GM21786 (cell line): Measurements from ENCODE around the gene OSBPL3.

ENCODE experiments used
- ATAC-seq: cut with Tn5 transposase; IDR thresholded peaks from one replicate; pipeline ENCODE4 v1.9.1; 2021; ENCODE audit not compliant: unreplicated experiment

The OSBPL3 gene

GRCh38 chr7:24833549-24833948 is 146.4 kb downstream of the OSBPL3 start:
- ATAC-seq: no peak

GRCh38 chr7:24831240-24831639 is 148.7 kb downstream of the OSBPL3 start:
- ATAC-seq: no peak

- no peak for ATAC-seq
Observed at GRCh38 chr7:24830440-24831050, 149.4 kb downstream of the OSBPL3 start.

DNA sequence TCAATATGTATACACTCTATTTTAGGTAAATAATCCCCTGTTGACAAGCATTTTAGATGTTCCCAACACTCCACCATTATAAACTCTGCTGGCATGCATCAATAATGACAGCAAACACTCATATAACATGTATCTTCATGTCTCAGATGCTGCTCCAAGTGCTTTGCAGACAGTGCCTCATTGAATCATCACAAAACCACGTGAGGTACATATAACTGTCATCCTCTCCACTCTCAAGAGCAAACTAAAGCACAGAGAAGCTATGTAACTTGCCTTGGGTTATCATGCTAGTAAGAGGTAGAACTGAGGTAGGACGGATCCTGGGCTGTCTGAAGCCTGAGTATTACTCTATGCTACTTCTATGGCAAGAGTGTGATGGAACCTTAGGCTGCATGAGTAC is 150.2 kb downstream of the OSBPL3 start:
- ATAC-seq: no peak

- no peak for ATAC-seq
Observed at GRCh38 chr7:24828891-24829661, 150.9 kb downstream of the OSBPL3 start.

- ATAC-seq: no peak
Observed at GRCh38 chr7:24827589-24827988, 152.4 kb downstream of the OSBPL3 start.

DNA sequence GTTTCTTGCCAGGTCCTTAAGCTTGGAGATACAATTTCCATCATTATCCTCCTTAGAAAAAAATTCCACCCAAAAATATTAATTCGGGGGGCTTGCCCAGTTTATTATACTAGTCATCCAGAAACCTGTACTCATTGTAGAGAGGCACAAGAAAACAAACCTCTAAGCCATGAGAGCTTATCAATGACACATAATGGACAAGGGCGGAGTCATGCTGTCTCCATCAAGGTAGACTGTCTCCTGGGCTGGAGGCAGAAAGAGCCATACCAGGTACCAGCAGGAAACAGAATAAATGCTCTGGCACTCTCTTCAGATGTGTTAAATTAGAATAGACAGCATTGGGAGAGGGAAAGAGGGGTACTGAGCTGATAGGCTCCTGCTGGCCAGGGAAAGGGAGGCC is 153.0 kb downstream of the OSBPL3 start:
- ATAC-seq: no peak

DNA sequence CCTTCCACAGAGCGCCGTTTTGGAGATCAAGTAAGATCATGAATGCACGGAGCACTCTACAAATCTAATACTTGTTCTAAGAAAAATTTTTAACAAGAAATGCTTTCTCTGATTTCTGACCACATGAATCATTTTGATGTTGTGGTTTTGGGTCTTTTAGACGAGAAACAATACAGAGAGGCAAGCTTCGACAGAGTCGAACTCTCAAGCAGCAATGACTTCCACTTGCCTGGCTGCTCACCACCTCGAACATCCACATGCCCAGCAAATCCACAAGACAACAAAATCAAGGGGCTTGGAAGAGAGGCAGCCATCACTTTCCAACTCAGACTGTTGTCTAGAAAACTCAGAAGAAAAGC is 153.3 kb downstream of the OSBPL3 start:
- no peak for ATAC-seq

GRCh38 chr7:24825931-24826661 is 153.9 kb downstream of the OSBPL3 start:
- no peak for ATAC-seq

- ATAC-seq: no peak
Observed at GRCh38 chr7:24825381-24825794, 154.6 kb downstream of the OSBPL3 start.

DNA sequence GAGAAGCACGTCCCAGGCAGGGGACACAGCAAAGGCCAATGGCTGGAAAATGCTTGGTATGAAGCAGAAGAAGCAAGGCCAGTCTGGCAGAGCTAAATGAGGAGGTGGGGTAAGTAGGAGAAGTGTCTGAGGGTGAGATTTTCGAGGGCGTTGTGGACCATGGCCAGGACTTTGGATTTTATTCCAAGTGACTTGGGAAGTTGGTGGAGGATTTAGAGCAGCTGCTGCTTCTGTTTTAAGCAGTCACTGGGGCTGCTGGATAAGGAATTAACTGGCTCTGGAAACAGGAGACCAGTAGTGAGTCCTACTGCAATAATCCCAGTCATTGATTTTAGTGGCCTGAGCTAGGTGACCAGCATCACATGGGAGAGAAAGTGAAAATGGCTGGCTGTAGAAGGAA is 155.1 kb downstream of the OSBPL3 start:
- ATAC-seq: no peak

- no peak for ATAC-seq
Observed at GRCh38 chr7:24824400-24824799, 155.6 kb downstream of the OSBPL3 start.

DNA sequence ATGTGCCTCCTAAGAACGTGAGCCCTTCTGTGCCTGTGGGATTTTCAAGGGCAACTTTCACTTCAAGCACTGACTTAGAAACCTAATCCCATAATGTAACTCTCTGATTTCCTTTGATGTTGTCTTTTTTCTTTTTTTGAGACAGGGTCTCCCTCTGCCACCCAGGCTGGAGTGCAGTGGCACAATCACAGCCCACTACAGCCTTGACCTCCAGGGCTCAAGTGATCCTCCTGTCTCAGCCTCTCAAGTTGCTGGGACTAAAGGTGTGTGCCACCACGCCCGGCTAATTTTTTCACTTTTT is 158.3 kb downstream of the OSBPL3 start:
- no peak for ATAC-seq

DNA sequence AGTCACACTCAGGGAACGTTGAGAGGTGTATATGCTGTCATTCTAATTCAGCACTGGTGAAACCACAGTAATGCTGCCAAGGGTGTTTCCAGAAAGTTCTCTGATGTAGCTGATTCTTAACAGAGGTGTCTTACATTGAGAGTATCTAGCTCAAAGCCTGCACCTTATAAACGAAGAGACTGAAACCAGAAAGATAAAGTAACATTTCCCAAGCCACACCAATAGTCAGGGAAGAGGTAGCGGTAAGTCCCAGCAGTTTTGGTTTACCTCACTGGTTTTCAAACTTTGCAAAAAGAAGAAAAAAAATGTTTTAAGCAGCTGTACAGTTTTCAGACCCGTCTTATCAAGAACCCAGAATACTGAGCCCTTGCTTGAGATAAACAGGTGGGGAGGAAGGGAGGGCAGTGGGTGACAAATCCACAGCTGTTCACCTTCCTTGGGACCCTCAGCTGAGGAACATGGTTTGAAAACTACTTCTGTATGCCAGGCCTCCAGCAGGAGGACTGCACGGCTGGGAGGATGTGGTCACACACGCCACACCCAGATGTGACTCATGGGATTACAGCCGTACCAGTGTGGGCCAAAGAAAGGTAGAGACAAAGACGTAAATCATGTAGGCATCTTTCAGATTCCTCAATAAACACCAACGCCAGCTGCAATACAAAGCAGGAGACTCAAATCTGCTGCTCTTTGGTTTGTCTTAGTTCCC is 158.8 kb downstream of the OSBPL3 start:
- ATAC-seq: peak; percentile 77

DNA sequence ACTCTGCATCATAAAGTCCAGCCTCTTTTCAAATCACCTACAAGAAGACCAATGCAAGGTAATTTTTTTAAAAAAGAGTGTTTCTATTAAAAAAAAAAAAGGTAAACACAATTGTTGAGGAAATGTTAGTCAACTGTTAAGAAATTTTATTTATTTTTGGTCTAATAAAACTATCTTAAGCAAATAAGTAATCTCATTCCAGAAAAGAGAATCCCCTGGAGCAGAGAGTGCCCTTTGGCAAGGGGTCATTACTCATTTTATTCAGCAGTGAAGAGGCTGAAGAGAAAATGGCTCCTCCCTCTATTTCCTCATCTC is 159.3 kb downstream of the OSBPL3 start:
- ATAC-seq: no peak

- peak; percentile 55 for ATAC-seq
Observed at GRCh38 chr7:24819916-24820689, 159.9 kb downstream of the OSBPL3 start.

GRCh38 chr7:24817339-24817738 is 162.6 kb downstream of the OSBPL3 start:
- ATAC-seq: no peak

DNA sequence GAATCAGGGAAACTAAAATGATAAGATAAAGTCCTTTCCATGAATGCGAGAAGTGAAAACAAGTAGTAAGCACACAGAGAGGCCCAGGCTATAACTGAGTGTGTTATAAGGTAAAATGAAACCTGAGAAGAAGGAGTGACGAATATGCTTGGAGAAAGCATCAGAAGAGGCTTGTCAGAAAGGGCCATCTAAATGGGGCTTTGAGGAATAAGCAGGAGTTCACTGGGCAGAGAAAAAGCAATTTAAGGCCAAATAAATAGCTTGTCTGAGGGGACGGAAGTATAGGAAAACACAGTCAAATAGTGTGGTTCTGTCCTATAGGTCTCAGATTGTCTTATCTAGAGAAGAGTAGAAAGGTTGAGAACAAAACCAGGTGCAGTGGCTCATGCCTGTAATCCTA is 163.1 kb downstream of the OSBPL3 start:
- no peak for ATAC-seq

GRCh38 chr7:24812305-24812945 is 167.6 kb downstream of the OSBPL3 start:
- ATAC-seq: no peak

DNA sequence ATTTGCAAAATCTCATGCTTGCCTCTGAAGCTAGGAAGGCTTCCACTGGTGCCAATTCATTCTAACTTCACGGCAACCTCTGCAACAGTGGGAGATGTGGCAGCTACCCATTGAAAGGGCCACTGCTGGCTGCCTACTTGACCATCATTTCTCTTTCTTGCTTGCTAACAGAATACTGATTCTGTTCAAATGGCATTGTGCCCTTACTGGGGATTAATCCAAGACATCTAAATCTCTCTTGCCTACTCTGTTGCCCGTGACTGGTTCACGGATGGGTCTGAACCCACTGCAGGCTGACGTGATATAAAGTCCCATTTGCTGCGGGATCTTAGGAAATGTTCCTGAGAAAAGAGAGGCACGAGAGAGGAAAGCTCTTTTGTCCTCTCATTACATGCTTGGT is 171.5 kb downstream of the OSBPL3 start:
- no peak for ATAC-seq

- no peak for ATAC-seq
Observed at GRCh38 chr7:24802300-24802699, 177.7 kb downstream of the OSBPL3 start.
